ENCODE measurements around the gene FAM237B. TPM values are rescaled to one million over a fixed set of nuclear protein-coding genes. Genes with fewer than 3 reads are reported as not detected.

Gene FAM237B
- total and polyA plus RNA-seq, 9 of the 15 experiments (the other 6 are each of a cell fraction or from before 2014, with no cell fraction given) = not detected

- TF ChIP-seq, protein P1, sequence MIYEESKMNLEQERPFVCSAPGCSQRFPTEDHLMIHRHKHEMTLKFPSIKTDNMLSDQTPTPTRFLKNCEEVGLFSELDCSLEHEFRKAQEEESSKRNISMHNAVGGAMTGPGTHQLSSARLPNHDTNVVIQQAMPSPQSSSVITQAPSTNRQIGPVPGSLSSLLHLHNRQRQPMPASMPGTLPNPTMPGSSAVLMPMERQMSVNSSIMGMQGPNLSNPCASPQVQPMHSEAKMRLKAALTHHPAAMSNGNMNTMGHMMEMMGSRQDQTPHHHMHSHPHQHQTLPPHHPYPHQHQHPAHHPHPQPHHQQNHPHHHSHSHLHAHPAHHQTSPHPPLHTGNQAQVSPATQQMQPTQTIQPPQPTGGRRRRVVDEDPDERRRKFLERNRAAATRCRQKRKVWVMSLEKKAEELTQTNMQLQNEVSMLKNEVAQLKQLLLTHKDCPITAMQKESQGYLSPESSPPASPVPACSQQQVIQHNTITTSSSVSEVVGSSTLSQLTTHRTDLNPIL (CRISPR knock-in tag; IDR thresholded peaks at IDR 0.05) = no peak
- TF ChIP-seq FOS (IDR thresholded peaks at IDR 0.05; ENCODE audit: extremely low read depth, insufficient read length) = no peak
- TF ChIP-seq PHF21A (IDR thresholded peaks at IDR 0.05; ENCODE audit: borderline replicate concordance, low read depth) = no peak
- TF ChIP-seq DNMT1 (IDR thresholded peaks at IDR 0.05) = no peak
- no peak for TF ChIP-seq CBX2 (IDR thresholded peaks at IDR 0.05; ENCODE audit: insufficient read depth, low read length, poor library complexity, severe bottlenecking)
- no peak for TF ChIP-seq TEAD1 (CRISPR knock-in tag; IDR thresholded peaks at IDR 0.05)
- no peak for TF ChIP-seq PHB (CRISPR knock-in tag; IDR thresholded peaks at IDR 0.05)
- no peak for TF ChIP-seq MCM7 (IDR thresholded peaks at IDR 0.05)
- no peak for TF ChIP-seq JUNB (CRISPR knock-in tag; conservative IDR thresholded peaks at IDR 0.05)
- TF ChIP-seq ZFP30 (CRISPR knock-in tag; IDR thresholded peaks at IDR 0.05; ENCODE audit: borderline replicate concordance) = no peak
- TF ChIP-seq PHB2 (IDR thresholded peaks at IDR 0.05; ENCODE audit: low read depth) = no peak
- no peak for TF ChIP-seq ZNF696 (CRISPR knock-in tag; conservative IDR thresholded peaks at IDR 0.05)
- no peak for TF ChIP-seq RAD51 (IDR thresholded peaks at IDR 0.05; ENCODE audit: borderline replicate concordance, low read depth)
- no peak for TF ChIP-seq ZNF140 (CRISPR knock-in tag; IDR thresholded peaks at IDR 0.05)
- no peak for TF ChIP-seq TCF7L2 (IDR thresholded peaks at IDR 0.05; ENCODE audit: low read depth, low read length)
These were observed at the start of gene FAM237B (continued) for GRCh38 chr7:90320801-90321494.
